GM19463 (cell line): ENCODE data around the gene TSR3.

ENCODE experiments used
- ATAC-seq: cut with Tn5 transposase; IDR thresholded peaks from one replicate; pipeline ENCODE4 v1.9.1; 2021; ENCODE audit warnings: mild to moderate bottlenecking, moderate library complexity; ENCODE audit not compliant: unreplicated experiment

TSR3 gene

GRCh38 chr16:1378087-1378803, 26.6 kb upstream of the TSR3 start:
- no peak for ATAC-seq

- no peak for ATAC-seq
Measured at GRCh38 chr16:1377406-1378010, 25.8 kb upstream of the TSR3 start.

GRCh38 chr16:1375741-1376410, 24.2 kb upstream of the TSR3 start:
- ATAC-seq: no peak

GRCh38 chr16:1375298-1375640, 23.6 kb upstream of the TSR3 start:
- no peak for ATAC-seq

GRCh38 chr16:1374418-1375297, 23.0 kb upstream of the TSR3 start:
- ATAC-seq: no peak

DNA sequence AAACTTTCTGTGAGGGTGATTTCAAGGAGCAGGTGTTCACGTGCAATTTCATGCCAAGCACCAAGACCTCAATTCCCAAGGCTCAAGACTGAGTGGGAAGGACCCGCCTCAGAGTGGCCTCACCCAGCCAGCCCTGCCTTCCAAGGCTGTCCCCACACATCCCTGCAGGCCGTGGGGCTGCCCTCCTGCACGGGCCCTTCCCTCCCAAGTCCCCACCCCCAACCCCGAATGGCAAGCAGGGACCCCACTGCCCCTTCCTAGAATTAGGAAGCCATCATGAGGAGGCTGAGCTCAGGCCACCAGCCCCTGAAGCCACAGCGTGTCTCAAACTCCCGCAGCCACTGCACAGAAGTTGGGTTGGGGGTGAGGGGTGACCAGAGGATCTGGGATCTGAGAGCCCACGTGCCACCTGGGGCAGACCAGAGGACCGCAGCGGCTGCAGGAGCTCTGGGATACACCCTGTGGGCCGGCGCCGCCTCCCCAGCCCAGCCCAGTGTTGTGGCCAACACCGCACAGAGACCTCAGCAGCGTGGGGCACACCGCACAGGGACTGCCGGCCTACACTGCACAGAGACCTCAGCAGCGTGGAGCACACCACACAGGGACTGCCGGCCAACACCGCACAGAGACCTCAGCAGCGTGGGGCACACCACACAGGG, 20.7 kb upstream of the TSR3 start:
- ATAC-seq: no peak

GRCh38 chr16:1371054-1371978, 19.6 kb upstream of the TSR3 start:
- no peak for ATAC-seq

DNA sequence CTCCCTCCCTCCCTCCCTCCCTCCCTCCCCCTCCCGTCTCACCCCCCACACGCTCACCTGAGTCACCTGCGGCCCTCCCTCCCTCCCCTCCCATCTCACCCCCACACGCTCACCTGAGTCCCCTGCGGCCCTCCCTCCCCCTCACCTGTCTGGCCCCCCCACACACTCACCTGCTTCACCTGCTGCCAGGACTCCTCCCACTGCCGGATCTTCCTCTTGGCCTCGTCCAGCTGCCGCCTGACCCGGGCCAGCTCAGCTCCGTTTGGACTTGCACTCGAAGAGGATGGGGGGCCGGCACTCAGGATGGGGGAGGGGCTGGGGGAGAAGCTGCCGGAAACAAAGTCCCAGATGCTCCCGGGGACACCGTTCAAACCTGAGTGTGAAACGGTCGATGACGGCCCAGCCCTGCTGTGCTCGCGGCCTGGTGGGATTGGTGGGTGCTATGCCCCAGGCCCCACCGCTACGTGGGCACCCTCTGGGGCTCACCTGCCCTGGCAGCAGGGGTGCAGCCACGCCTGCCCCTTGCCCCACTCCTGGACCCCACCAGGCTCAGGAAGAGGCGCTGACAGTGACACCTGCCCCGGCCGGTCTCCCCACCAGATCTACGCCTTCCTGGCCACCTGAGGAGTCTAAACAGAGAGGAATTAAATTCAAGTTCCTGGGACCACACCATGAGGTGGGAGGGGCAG, 16.0 kb upstream of the TSR3 start:
- ATAC-seq: no peak

- no peak for ATAC-seq
Measured at GRCh38 chr16:1366712-1367299, 15.1 kb upstream of the TSR3 start.

DNA sequence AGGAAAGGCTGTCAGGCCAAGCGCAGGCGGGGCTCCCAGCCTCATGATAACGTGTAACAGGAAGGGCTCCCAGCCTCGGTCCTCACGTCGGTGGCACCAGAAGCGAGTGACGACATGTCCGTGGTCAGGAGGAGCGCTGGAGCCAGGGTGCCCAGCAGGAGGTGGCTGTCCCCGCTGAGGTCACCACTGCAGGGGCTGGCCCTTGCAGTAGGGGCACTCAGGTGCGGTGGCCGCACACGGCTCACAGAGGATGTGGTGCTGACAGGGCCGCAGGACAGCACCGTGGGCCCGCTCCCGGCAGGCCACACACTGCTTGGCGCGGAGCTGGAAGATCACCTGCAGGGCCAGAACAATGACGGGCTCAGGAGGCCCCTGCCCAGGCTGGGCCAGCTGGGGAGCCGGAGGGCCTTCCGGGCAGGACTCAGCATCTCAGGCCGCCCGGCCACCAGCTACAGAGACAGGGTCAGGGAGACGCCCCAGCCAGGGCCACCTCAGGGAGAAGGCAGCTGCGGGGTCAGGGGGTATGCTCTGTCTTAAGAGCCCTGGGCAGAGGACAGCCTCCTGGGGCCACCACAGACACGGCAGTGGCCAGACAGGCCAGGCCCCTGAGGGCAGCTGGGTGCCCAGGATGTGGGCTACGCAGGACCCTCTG, 14.5 kb upstream of the TSR3 start:
- ATAC-seq: no peak

- no peak for ATAC-seq
Measured at GRCh38 chr16:1364510-1364909, 12.8 kb upstream of the TSR3 start.

DNA sequence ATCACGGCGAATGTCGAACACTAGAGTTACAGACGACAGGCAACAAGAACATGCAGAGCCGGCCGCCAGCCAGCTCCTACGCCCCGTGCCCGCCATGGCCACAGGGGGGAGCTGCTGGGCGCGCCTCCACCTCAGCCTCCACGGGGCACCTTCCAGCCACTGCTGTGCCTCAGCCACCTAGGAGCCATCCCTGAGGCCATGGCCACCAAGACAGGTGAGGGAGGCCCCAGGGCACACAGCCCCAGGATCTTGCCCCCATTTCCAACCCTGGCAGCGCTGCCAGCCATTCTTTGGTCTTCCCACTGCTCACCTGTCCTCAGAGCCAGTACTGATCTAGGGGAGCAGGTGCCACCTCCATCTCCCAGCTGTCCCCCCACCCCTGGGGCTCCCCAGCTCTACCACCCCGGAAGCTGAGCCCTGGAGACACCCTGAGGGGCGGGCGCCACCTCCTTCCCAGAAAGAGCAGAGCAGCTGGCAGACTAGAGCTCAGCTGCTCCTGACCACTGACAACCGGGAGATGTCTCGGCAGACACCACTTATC, 11.9 kb upstream of the TSR3 start:
- ATAC-seq: no peak

GRCh38 chr16:1362807-1363206, 11.1 kb upstream of the TSR3 start:
- no peak for ATAC-seq

GRCh38 chr16:1361685-1362360, 10.1 kb upstream of the TSR3 start:
- no peak for ATAC-seq

DNA sequence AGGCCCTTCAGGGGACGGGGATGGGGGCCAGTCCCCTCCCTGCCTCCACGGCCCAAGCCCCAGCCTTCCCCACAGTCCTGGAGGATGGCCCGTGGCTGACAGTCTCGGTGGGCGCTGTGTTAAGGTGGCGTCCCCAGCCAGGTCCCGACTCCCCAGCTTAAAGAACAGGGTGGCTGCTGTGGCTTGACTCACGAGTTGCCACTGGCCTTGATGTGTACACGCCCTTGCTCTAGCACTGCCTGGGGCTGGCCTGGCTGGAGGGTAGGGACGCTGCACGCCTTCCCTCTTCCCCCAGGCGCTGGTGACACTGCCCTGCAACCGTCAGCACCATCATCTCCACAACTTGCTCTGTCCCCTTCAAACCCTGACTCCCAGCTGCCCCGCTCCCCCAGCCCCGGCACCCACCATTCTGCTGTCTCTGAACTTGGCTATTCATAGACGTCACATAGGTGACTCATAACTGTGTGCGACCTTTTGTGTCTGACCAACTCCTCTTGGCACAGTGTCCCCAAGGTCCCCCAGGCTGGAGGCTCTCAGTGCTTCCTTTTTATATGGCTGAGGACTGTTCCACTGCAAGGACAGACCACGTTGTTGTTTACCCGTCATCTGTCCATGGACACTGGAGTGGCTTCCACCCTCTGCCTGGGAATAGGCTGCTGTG, 6.4 kb upstream of the TSR3 start:
- no peak for ATAC-seq

DNA sequence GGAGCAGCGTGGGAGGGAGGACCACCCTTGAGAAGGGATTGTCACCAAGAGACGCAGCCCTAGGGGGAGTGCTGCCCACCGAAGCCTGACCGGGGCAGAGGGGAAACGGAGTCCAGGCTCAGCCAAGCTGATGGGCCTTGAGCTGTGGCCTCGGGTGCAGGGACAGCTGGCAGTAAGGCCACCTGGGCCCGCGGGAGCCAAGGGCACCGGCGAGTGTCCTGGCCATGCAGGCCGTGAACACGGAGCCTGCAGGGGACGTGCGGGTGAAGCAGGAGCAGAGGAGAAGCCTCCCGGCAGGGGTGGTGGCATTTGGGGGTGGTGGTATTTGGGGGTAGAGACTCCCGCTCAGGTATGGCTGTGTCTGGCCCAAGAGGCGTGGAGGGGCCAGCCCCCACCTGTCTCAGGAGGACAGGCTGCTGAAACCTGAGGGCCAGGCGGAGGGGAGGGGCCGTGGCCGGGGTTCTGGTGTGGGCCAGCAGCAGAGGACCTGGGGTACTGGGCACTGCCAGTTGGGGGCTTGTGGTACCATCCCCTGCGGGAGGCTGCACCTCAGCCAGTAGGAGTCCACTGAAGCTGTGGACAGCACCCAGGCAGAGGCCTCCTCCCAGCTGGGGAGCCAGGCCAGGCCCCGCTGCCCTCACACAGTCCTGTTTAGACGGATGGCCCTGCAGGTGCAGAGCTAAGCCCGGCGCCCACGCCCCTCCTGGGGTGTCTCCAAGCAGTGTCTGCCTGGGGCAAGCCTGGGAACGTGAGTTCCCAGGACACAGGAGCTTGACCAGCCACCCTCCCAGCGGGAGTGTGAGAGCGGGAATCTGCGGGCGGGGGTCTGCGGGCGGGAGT, 4.6 kb upstream of the TSR3 start:
- no peak for ATAC-seq
